ENCODE results near the gene KIF6.
"Not testable (repeated sequence)": the region's sequence is repeated elsewhere in the genome, so short reads cannot be mapped to it uniquely, and the experiment has no call there.

KIF6 gene

GRCh38 chr6:39724787-39725631 is at the start of gene KIF6:
Gene KIF6, minus strand, starts transcription at chr6:39725408. Its CDS starts 98 bp downstream, at chr6:39725310.
- DNase-seq, result peak; percentile 73

GRCh38 chr6:39773782-39774181 is 48.6 kb upstream of the KIF6 start:
- no peak for DNase-seq

- no peak for DNase-seq
These were observed 47.5 kb upstream of the KIF6 start for GRCh38 chr6:39772559-39773273.

- no peak for DNase-seq
These were observed 45.2 kb upstream of the KIF6 start for GRCh38 chr6:39770446-39770845.

GRCh38 chr6:39769012-39769411 is 43.8 kb upstream of the KIF6 start:
- DNase-seq, result no peak

GRCh38 chr6:39765508-39766065 is 40.4 kb upstream of the KIF6 start:
- no peak for DNase-seq

GRCh38 chr6:39760226-39760952 is 35.2 kb upstream of the KIF6 start:
- DNase-seq, result no peak

- DNase-seq, result no peak
These were observed 33.8 kb upstream of the KIF6 start for GRCh38 chr6:39758905-39759605.

- DNase-seq, result no peak
These were observed 31.4 kb upstream of the KIF6 start for GRCh38 chr6:39756582-39756981.

- DNase-seq, result no peak
These were observed 30.0 kb upstream of the KIF6 start for GRCh38 chr6:39755231-39755630.

GRCh38 chr6:39754514-39755115 is 29.4 kb upstream of the KIF6 start:
- DNase-seq, result no peak

- DNase-seq, result no peak
These were observed 28.5 kb upstream of the KIF6 start for GRCh38 chr6:39753725-39754045.

- no peak for DNase-seq
These were observed 27.9 kb upstream of the KIF6 start for GRCh38 chr6:39752835-39753724.

- DNase-seq, result no peak
These were observed 21.6 kb upstream of the KIF6 start for GRCh38 chr6:39746795-39747194.

GRCh38 chr6:39733704-39734103 is 8.5 kb upstream of the KIF6 start:
- no peak for DNase-seq

GRCh38 chr6:39731565-39731964 is 6.4 kb upstream of the KIF6 start:
- no peak for DNase-seq

GRCh38 chr6:39729945-39730344 is 4.7 kb upstream of the KIF6 start:
- no peak for DNase-seq

GRCh38 chr6:39725632-39725997 is 407 bp upstream of the KIF6 start:
- peak; percentile 29 for DNase-seq

- DNase-seq, result not testable (repeated sequence)
These were observed 1.9 kb downstream of the KIF6 start for GRCh38 chr6:39723350-39723749.

- no peak for DNase-seq
These were observed 10.4 kb downstream of the KIF6 start for GRCh38 chr6:39714802-39715201.

- DNase-seq, result no peak
These were observed 17.1 kb downstream of the KIF6 start for GRCh38 chr6:39707962-39708683.
